HEK293 (cell line): ENCODE results near the gene MADD.

Source experiments
- CTCF ChIA-PET: fragments of 350-600 bp; formaldehyde crosslinking; extraction: SDS; loops from one replicate; lab custom pipeline; 2021; ENCODE audit warnings: antibody characterized with exemption; lab: Yijun Ruan, JAX
- POLR2A ChIA-PET: fragments of 300-600 bp; formaldehyde crosslinking; extraction: SDS; loops from one replicate; lab custom pipeline; 2020; ENCODE audit warnings: antibody characterized with exemption, inconsistent platforms; lab: Yijun Ruan, JAX
- H3K27ac ChIP-seq: fragments of 200-500 bp; sonication (Bioruptor generic); 2 replicates; pipeline ENCODE4 v1.5.1; 2014; ENCODE audit warnings: low read depth, low read length, control low read depth, inconsistent platforms; ENCODE audit errors: extremely low read depth
- H3K36me3 ChIP-seq, 2 experiments: fragments of 200-500 bp in 1 of 2; sonication (Bioruptor generic) in 1 of 2; 1 replicate in 1 of 2; 2 replicates in 1 of 2; pipeline ENCODE4 v1.5.1; 2014 to 2017; ENCODE audit warnings: inconsistent platforms in 2 of 2, low read length in 2 of 2; ENCODE audit not compliant: control insufficient read depth in 2 of 2, insufficient read depth in 1 of 2
- H3K4me1 ChIP-seq: fragments of 200-500 bp; sonication (Bioruptor generic); 2 replicates; pipeline ENCODE4 v1.5.1; 2014; ENCODE audit warnings: mild to moderate bottlenecking, low read length, inconsistent platforms; ENCODE audit not compliant: control insufficient read depth, insufficient read depth
- H3K4me3 ChIP-seq: 2 replicates; pipeline ENCODE4 v1.5.1; 2011; ENCODE audit warnings: low read depth, mild to moderate bottlenecking, control low read depth, low read length, moderate library complexity
- H3K9me3 ChIP-seq: fragments of 200-500 bp; sonication (Bioruptor generic); 2 replicates; pipeline ENCODE4 v1.5.1; 2014; ENCODE audit warnings: low read depth, low read length, inconsistent platforms; ENCODE audit not compliant: control insufficient read depth, insufficient read depth
- FEZF1 ChIP-seq: fragments of 450-650 bp; formaldehyde crosslinking; IDR thresholded peaks from 2 replicates; pipeline ENCODE4 v1.5.1; 2016; ENCODE audit warnings: missing biosample characterization, missing genetic modification characterization
- HOXD13 ChIP-seq: sonication (generic); formaldehyde crosslinking; IDR thresholded peaks from 2 replicates; pipeline ENCODE4 v1.8.0; 2022; ENCODE audit warnings: missing genetic modification reagents, borderline replicate concordance
- MEIS1 ChIP-seq: sonication (generic); formaldehyde crosslinking; IDR thresholded peaks from 2 replicates; pipeline ENCODE4 v1.8.1; 2022; ENCODE audit warnings: missing genetic modification reagents, mild to moderate bottlenecking, borderline replicate concordance
- PRDM1 ChIP-seq: fragments of 450-650 bp; formaldehyde crosslinking; IDR thresholded peaks from 2 replicates; pipeline ENCODE4; 2016; ENCODE audit warnings: missing biosample characterization, missing genetic modification characterization
- PRDM2 ChIP-seq: fragments of 450-650 bp; formaldehyde crosslinking; IDR thresholded peaks from 2 replicates; pipeline ENCODE4 v1.5.1; 2016; ENCODE audit warnings: missing biosample characterization, missing genetic modification characterization, borderline replicate concordance
- ZBTB10 ChIP-seq: fragments of 450-650 bp; formaldehyde crosslinking; IDR thresholded peaks from 2 replicates; pipeline ENCODE4 v1.5.1; 2016; ENCODE audit warnings: missing biosample characterization, missing genetic modification characterization
- ZBTB11 ChIP-seq: fragments of 450-650 bp; formaldehyde crosslinking; conservative IDR thresholded peaks from 2 replicates; pipeline ENCODE4 v1.5.1; 2016; ENCODE audit warnings: low read depth, missing biosample characterization, missing genetic modification characterization
- ZFHX2 ChIP-seq: fragments of 450-650 bp; formaldehyde crosslinking; conservative IDR thresholded peaks from 2 replicates; pipeline ENCODE4 v1.5.1; 2016; ENCODE audit warnings: missing biosample characterization, missing genetic modification characterization
- ZFP41 ChIP-seq: fragments of 450-650 bp; formaldehyde crosslinking; IDR thresholded peaks from 2 replicates; pipeline ENCODE4 v1.5.1; 2016; ENCODE audit warnings: missing biosample characterization, missing genetic modification characterization, borderline replicate concordance
- ZIC2 ChIP-seq: fragments of 450-650 bp; formaldehyde crosslinking; IDR thresholded peaks from 2 replicates; pipeline ENCODE4 v1.5.1; 2016; ENCODE audit warnings: missing biosample characterization, missing genetic modification characterization
- ZNF155 ChIP-seq: fragments of 450-650 bp; formaldehyde crosslinking; IDR thresholded peaks from 2 replicates; pipeline ENCODE4 v1.5.1; 2016; ENCODE audit warnings: missing biosample characterization, missing genetic modification characterization
- ZNF18 ChIP-seq: fragments of 450-650 bp; formaldehyde crosslinking; IDR thresholded peaks from 2 replicates; pipeline ENCODE4 v1.5.1; 2016; ENCODE audit warnings: missing biosample characterization, missing genetic modification characterization
- ZNF488 ChIP-seq: fragments of 450-650 bp; formaldehyde crosslinking; IDR thresholded peaks from 2 replicates; pipeline ENCODE4 v1.5.1; 2016; ENCODE audit warnings: missing biosample characterization, missing genetic modification characterization
- ZNF521 ChIP-seq: fragments of 450-650 bp; formaldehyde crosslinking; IDR thresholded peaks from 2 replicates; pipeline ENCODE4 v1.5.1; 2017; ENCODE audit warnings: missing biosample characterization, mild to moderate bottlenecking, missing genetic modification characterization
- ZNF571 ChIP-seq: fragments of 450-650 bp; formaldehyde crosslinking; IDR thresholded peaks from 2 replicates; pipeline ENCODE4 v1.5.0; 2017; ENCODE audit warnings: missing biosample characterization, missing genetic modification characterization
- ZNF626 ChIP-seq: fragments of 450-650 bp; sonication (Bioruptor Pico); formaldehyde crosslinking; IDR thresholded peaks from 2 replicates; pipeline ENCODE4 v1.5.1; 2018; ENCODE audit warnings: missing biosample characterization, missing genetic modification characterization, inconsistent platforms
- ZNF792 ChIP-seq: fragments of 450-650 bp; formaldehyde crosslinking; IDR thresholded peaks from 2 replicates; pipeline ENCODE4 v1.5.1; 2016; ENCODE audit warnings: missing biosample characterization, missing genetic modification characterization

MADD gene

GRCh38 chr11:47356129-47356997 is 86.4 kb downstream of the MADD start (continued):
- peak; percentile 99 for TF ChIP-seq ZNF18 (tag by site-specific recombination)
- no peak for TF ChIP-seq FEZF1 (tag by site-specific recombination)
- peak; percentile 100 for TF ChIP-seq ZFHX2 (tag by site-specific recombination)
- no peak for TF ChIP-seq ZIC2 (tag by site-specific recombination)
- TF ChIP-seq ZFP41, result no peak
- 0 out of 2 replicates have a peak, but pooled peaks have one; percentile 1 for TF ChIP-seq ZNF792
- no peak for TF ChIP-seq ZNF571
- no peak for TF ChIP-seq ZNF521 (tag by site-specific recombination)
- TF ChIP-seq HOXD13 (CRISPR knock-in tag), result 0 out of 2 replicates have a peak, but pooled peaks have one; percentile 25

GRCh38 chr11:47356998-47357329 is 87.0 kb downstream of the MADD start:
- no peak overlapping the region for H3K4me3 ChIP-seq
- POLR2A ChIA-PET, result no interaction called here
- H3K9me3 ChIP-seq, result no peaks in the 10 kb centered on the region
- CTCF ChIA-PET, result interaction anchor here (0.6 to 1.4 kb wide), 4 partner anchors 17 to 1029 kb away, joined by 4 to 5 read pairs (median 4); no protein-coding TSS in a partner anchor
- H3K36me3 ChIP-seq, result no peaks in the 10 kb centered on the region
- H3K4me1 ChIP-seq, result no peaks in the 10 kb centered on the region
- H3K27ac ChIP-seq, result no peak overlapping the region
- no peak for TF ChIP-seq MEIS1
- no peak for TF ChIP-seq ZNF155
- TF ChIP-seq PRDM1 (tag by site-specific recombination), result no peak
- no peak for TF ChIP-seq ZBTB11 (tag by site-specific recombination)
- no peak for TF ChIP-seq ZNF488
- peak; percentile 97 for TF ChIP-seq ZNF18 (tag by site-specific recombination)
- TF ChIP-seq PRDM2 (tag by site-specific recombination), result peak; percentile 84; the same call in 1 of the 2 replicates
- TF ChIP-seq ZBTB10 (tag by site-specific recombination), result no peak
- TF ChIP-seq ZNF626 (tag by site-specific recombination), result no peak
